Dermis microvascular lymphatic vessel endothelial cell (primary cell): ENCODE results near the gene ZNF865. TPM values are rescaled to one million over a fixed set of nuclear protein-coding genes. Genes with fewer than 3 reads are reported as not detected.

ENCODE experiments used
- DNase-seq, 2 donors: peaks; one replicate each; pipeline versions ENCODE4 v3.0.0 to v3.0.0-alpha.2; 2010; ENCODE audit warnings: low read depth in 2 of 2
- total RNA-seq: library from RNA; depleted of rRNA; stranded (reverse); fragments of >200 nt; gene quantifications from 2 replicates; pipeline ENCODE4 v1.2.1, GENCODE V29; 2014

The ZNF865 gene
- total RNA-seq, 1 donor from 2014 or later: 0.39 TPM

DNA sequence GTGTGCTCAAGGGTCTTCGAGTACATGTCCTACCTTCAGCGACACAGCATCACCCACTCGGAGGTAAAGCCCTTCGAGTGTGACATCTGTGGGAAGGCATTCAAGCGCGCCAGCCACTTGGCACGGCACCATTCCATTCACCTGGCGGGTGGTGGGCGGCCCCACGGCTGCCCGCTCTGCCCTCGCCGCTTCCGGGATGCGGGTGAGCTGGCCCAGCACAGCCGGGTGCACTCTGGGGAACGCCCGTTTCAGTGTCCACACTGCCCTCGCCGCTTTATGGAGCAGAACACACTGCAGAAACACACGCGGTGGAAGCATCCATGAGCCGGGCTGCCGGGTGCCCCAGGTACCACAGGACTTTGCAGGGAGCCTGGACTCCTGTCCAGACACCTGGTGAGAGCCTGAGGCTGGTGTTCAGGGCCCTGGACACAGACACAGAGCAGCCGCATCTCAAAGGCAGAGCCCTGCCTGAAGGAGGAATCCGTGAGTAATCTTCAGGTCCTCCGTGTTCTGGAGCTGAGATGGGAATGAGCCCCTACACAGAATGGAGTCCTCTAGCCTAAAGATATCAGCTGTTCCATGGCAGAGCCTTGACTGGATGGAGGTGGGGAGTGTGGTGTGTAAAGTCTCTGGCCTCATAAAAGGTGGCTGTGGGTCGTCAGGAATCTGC lies 39.5 kb downstream of the ZNF865 start:
- no peak for DNase-seq

DNA sequence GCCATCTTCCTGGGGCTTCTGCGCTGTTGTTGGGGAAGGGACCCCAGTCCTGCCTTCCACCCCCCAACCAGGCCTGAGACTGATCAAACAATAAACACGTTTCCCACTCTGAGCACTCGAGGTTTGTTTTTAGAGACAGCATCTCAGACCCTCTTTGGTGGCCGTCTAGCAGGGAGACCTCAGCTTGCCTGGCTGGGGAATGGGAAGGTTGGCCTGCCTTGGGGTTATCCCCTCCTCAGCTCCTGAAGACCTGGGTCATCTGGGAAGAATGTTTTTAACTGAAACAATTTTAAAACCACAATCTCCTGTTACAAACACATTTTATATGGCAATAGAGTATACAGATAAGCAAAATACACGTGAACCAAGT lies 40.0 kb downstream of the ZNF865 start:
- DNase-seq: no peak

DNA sequence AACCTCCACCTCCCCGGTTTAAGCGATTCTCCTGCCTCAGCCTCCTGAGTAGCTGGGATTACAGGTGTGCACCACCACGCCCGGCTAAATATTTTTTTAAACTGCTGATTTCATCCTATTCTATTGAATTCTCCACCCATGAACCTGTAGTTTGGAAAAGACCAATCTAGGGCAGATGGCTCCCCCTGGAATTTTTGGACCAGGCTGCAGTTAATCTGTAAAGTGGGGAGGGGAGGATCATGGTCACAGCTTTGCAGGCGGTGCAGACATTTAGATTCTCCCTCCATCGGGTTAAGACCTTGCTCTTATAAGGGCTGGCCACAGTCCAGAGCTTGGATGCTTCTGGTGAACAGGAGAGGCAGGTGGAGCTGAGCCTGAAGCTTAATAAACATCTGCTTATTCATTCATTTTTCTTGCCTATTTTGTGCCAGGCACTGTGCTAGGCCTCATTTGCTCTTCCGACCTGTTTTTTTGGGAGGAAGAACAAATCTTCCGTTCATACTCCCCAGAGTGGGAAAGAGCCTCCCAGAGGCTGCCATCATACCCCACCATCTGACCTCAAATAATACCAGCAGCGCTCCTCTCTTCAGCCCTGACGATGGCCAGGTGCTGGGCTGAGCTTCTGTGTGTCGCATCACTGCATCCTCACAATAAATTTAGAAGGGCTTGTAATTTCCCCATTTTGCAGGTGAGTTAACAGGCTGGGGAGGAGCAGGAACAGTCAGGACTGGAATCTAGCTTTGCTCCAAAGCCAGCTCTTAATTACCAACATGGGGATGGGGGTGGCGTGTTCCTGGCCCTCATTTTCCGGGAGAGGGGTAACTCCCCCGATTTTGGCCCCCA lies 41.7 kb downstream of the ZNF865 start:
- no peak for DNase-seq

DNA sequence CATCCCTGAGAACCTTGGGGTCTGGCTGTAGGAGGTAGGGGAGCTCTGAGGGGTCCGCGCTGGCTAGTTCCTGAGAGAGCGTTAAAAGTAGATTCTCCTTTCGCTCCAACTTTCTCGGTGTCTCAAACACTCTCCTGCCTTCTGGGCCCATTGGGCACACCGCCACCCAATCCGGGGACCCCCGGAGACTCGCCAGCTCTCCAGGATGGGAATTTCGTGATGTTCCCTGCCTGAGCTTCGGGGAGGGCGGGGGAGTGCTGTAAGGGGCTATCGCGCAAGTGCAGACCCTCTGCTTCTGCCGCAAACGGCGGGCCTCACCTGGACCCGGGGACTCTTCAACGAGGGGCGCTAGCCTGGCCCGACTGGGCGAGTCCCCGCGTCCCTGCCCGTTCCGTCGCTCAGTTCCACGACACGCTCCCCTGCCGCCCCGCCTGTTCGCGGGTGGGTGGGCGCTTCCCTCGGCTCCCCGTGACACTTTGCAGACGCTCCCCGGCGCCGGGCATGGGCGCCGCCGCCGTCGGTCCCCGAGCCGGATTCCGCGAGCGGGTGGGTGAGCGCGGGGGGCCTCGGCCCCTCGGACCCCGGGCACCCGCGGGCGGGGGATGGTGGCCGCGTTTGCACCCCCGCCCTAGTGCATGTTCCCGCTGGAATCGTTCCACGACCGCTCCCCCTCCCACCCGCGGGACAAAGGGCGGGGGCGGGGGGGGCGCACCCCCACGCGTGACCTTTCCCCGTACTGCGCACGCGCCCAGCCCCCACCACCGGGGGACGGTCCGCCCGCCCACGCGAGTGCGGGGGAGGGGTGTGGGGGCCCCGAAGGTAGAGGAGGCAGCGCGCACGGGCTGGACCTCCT lies 42.5 kb downstream of the ZNF865 start, which contains the start of gene CCDC106:
CCDC106 (plus strand) TSS at position 481 of the 853 bp plus-strand sequence. CDS start 835 bp downstream, outside the sequence.
- DNase-seq: peak in 1 of 2 donors; percentile 70

DNA sequence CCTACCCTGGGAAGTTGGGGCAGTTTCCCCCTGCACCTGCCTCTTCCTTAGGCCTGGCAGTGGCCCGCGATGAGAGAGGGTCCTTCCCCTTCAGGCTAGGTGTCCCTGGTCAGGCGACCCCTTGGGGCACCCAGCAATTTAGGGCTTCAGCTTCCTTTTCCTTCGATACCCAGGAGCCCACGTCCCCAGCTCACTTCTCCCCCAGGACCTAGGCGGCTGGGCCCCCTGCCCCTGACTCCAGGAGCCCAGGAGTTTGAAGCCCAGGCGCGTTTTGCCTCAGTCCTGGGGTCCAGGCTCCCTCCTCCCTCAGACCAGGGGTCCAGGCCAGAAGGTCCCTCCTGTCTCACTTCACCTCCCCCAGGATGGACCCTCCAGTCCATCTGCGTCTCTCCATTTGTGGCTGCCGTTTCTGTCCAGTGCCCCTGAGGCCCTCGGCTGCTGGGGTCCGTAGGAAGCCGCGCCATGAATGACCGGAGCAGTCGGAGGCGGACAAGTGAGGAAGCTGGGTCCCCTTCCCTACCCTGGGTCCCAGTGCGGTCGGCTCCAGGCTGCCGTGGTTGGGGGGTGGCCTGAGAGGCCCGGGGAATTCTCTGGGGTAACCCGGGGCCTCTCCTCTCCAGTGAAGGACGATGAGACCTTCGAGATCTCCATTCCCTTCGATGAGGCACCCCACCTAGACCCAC lies 43.3 kb downstream of the ZNF865 start:
- DNase-seq: peak in 1 of 2 donors; percentile 17

DNA sequence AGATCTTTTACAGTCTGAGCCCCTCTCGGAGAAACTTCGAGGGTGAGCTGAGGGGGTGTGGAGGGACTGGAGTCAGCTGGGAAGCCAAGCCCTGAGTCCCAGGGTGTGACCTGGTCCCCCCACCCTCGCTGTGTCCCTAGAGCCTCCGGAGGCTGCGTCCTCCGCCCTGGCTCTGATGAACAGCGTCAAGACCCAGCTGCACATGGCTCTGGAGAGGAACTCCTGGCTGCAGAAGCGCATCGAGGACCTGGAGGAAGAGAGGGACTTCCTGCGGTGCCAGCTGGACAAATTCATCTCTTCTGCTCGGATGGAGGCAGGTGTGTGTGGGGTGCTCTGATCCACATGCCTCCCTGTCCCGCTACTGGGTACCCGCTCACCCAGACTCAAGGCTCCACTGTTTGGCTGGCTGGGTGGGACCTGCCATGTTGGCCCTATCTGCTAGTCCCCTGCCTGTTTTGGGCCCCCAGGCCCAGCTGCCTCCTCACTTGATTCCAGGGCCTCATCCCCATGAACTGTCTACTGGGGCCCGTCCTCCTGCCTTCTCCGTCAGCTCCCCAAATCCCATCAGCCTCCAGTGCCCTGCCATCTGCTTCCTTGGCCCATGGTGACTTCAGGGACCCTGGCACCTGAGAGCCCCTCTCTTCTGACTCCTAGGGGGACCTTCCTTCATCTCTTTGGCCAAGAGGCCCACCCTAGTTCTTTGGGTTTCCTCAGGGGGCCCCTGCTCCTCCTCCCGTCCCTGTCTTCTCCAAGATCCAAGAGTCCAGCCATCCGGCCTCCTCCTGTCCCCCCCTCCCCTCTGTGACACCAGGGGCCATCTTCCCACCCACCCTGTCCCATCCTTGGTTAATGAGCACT lies 44.0 kb downstream of the ZNF865 start:
- DNase-seq: no peak

DNA sequence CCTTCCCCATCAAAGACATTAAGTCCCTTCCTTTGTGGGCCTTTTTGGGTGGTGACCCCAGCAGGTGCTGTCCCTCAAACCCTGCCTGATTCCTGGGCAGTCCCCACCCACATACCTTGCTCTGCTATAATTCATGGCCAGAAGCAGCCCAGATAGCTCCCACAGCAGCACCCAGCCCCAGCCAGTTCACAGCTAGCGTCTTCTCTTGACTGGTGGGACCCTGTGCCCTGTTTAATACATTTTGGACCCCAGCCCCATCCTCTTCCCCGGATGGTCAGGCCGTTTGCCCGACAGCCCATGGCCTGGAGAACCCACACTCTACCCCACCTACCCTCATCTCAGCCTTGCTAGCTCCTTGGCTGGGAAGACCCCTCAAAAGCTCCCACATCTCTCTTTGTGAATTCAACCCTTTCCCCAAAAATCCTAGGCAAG lies 44.7 kb downstream of the ZNF865 start:
- no peak for DNase-seq

DNA sequence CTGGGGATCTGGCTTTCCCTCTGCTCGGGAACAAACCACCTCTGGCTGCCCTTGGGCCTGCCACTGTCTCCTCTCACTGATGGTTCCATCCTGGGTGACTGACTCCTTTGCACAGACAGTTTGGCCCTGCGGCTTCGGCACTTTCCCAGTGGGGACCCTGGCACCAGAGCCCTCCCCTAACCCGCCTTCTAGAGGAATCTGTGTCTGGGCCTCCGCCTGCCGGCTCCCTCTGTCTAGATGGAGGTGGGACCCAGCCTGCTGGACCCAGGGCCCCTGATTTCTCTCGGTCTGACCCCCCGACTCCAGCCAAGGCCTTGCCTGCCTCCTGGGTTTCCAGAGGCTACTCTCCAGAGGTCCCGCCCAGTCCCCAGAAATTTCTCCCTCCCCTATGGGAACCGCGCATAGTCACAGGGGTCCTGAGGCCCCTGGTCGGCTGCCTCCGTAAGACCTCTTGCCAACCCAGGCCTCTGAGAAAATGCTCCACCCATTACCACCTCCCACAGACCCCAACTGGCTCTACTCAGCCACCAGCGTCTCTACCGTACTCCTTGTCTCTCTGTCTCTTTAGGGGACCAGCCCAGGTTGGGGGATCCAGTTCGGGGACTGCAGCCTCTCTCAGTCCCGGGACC lies 45.3 kb downstream of the ZNF865 start:
- DNase-seq: no peak

DNA sequence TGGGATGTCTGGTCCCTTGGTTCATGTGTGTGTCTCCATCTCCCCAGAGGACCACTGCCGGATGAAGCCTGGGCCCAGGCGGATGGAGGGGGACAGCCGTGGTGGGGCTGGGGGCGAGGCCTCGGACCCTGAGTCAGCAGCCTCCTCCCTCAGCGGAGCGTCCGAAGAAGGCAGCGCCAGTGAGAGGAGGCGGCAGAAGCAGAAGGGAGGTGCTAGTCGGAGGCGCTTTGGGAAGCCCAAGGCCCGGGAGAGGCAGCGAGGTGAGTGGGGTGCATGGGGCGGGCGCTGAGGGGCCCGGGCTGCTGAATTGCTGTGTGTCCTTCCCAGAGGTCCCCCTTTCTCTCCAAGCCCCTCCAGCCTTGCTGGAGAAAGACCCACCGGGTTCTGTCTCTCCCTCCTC lies 45.8 kb downstream of the ZNF865 start:
- no peak for DNase-seq

DNA sequence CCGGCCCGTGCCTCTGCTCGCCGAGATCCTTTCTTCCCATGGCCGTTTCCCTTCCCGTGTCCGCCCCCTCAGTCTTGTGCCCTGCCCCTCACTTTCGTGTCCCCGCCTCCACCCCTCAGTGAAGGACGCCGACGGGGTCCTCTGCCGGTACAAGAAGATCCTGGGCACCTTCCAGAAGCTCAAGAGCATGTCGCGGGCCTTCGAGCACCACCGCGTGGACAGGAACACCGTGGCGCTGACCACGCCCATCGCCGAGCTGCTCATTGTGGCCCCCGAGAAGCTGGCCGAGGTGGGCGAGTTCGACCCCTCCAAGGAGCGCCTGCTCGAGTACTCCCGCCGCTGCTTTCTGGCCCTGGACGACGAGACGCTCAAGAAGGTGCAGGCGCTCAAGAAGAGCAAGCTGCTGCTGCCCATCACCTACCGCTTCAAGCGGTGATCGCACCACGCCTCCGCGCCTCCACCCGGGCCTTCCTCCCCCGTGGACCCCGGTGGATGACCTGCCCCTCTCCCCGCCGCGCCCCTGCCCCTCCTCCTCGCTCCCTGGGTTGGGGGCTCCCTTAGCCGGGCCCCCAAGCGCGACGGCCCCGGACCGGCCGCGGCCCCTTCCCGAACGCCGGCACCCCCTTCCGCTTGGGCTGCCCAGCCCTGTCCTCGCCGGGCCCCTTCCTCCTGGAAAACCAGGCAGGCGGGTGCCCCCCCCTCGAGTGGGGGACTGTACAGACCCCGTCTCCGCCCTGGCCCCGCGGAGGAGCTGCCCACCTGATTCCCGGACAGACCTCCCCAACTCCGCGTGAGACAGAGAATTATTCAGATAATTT lies 47.1 kb downstream of the ZNF865 start:
- no peak for DNase-seq

DNA sequence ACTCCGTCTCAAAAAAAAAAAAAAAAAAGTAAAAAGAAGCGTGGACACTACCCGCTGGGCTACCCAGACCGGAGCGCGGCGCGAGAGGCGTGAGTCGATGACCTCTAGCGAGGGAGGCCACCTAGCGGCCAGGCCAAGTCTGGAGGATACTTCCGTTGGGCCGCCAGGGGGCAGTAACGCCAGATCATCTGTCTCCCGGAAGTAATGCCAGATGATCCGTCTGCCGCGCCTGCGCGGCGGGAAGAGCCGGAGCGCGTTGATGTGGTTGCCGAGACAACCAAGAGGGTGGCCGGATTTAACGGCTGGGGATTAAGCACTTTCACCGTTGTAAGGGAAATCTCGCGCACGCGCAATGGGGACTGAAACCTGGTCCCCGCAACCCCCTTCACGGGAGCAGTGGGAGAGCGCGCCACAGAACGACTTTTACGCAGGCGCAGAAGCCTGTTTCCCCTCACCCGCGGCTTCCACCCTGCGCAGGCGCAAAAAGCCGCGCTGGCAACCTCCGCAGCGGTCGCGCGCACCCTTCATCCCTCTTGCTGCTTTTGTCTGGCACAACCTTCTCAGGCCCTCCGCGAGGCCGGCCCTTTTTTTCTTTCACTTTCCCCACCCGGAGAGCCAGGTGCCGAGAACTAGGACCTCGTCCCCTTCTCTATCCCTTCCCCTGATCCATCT lies 48.3 kb downstream of the ZNF865 start:
- peak; percentile 97 to 98 for DNase-seq

DNA sequence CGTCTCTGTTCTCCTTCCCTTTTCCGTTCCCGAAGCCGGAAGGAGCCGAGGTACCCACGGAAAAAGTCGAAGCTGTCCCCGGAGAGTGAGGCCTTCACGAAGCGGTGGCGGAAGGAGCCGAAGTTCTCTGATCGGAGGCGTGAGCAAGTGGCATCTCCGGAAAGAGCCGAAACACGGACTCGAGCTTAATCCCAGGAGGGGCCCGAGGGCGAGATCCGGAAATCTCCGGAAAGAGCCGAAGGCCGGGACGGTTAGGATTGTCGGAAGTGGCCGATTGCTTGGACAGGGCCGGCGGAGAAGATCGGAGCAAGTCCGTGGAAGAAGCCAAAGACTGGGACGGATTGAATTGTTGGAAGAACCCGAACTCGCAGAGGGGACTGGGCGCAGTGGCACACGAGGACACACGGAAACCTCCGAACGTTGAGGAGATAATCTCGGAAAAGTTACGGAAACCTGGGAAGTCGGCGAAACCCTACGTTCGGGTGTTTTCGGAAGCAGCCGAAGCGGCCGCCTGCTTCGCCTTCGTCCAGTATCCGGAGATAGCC lies 48.9 kb downstream of the ZNF865 start:
- DNase-seq: peak; percentile 99

DNA sequence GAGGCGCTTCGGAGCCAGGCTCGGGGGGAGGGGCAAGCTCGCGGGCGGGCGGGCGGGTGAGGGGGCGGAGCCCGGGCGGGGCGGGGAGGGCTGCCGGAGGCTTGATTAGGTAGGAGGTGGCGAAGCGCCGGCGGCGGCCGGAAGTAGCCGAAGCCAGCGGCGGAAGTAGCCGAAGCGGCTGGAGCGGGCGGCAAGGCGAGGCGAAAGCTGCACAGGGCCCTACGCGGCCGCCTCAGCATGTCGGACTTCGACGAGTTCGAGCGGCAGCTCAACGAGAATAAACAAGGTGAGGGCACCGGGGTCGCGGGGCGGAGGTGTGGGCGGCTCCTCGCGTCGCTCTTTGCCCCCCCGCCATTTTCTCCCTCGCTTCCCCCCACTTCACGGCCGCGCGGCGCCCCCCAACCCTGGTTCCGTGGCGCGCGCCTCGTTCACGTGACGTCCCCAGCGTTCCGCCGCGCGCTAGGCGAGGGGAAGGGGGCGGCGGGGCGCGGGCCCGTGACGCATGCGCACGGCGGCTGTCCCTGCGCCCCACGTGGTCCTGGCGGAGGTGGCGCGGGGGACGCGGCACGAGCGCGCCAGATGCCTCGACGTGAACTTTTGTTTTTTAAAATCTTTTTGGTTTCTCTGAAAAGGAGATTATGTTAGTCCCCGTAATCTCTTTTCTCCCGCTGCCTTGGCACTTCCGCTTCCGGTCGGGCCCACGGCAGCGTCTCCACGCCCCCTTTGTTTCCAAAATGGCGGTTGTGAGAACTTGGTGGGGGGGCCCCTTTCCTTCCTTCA lies 49.6 kb downstream of the ZNF865 start, which contains the start of gene U2AF2:
U2AF2 (plus strand) TSS at position 168 of the 780 bp plus-strand sequence; CDS start at position 238, 70 bp downstream.
- DNase-seq: peak in 1 of 2 donors; percentile 93

DNA sequence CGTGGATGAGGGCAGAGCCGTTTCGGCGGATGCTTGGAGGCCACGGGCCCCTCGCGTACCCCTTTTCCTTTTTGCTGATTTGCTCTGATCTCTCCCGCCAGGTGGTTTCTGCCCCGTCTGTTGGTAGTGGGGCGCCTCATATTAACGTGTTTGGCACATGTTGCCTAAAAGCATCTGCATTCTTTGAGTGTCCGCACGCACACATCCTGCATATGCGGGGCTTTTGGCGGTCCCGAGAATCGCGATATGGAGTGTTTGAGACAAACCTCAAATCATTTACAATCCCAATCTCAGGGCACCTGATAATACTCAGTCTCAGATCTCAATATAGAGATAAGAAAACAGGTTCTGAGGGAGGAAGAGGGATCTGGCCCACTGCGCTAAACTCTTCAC lies 50.2 kb downstream of the ZNF865 start:
- DNase-seq: no peak

DNA sequence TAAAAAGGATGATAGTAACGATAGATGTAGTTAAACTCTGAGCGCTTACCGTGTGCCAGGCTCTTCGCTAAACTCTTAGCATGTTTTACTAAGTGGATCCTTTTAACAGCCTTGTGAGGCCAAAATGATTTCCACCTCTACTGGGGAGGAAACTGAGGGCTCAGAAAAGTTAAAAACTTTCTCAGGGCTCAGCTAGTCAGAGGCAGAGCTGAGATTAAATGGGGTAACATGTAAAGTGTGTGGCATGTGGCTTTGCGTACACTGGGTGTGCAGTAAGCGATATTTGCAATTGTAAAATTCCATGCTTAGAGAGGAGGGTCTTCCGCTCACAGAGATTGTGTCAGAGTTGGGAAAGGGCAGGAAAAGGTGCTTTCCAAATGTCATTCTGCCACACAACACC lies 51.1 kb downstream of the ZNF865 start:
- DNase-seq: no peak

DNA sequence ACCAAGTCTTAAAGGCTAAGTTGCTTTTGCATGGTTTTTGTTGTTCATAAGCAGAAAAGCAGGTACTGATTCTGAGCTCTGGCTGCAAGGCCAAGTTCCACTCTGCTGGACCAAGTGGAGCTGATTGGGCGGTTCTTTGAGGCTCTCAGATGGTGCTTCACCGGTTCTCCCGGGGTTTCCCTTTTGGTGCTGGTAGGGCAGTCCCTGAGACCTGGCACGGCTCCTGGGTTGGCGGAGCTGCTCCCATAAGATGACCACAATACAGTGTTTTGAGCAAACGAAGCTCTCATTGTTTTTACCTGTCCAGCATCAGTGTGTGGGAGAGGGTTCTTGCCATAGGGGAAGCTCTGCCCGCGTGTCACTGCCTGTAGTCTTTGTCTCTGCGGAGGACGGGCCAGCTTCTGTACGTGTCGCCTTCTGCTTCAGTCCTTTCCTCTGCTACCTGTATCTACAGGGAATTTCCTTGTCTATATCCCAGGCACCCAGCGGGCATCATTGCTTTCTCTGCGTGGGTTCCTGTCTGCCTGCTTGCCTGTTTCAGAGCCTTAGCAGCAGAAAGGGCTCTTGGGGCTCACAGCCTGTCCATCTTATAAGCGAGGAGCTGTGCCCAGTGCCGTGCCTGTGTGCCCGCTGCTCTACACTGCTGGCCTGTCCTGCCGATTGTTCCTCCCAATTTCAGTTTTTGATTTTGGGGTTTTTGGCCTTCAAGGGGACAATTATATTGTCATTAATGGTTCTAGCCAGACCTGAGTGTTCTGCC lies 51.7 kb downstream of the ZNF865 start:
- DNase-seq: peak in 1 of 2 donors; percentile 30
